NCI-H1436 (cell line): ENCODE measurements around the gene IFITM2.

Source experiments
- DNase-seq: peaks from one replicate; lab custom pipeline; 2025; lab: John Stamatoyannopoulos, UW

Gene IFITM2

DNA sequence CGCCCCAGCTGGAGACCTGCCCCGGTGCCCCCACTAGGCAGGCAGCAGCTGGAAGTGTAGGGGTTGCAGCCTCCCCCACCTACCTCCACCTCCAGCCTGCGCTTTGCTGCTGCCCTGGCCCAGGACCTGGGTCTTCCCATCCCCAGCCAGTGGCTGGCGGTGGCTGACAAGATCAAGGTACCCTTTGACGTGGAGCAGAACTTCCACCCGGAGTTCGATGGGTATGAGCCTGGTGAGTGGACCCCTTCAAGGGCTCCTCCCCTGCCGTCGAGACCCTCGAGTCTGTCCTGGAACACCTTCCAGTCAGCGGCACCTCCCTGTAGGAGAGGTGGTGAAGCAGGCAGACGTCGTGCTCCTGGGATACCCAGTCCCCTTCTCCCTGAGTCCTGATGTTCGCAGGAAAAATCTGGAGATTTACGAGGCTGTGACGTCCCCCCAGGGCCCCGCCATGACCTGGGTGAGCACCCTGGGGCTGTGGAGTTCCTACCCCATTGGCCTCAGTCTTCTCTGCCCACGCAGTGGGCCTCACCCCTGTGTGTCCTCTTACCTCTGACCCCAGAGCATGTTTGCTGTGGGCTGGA, 14.3 kb upstream of the IFITM2 start:
- no peak for DNase-seq

DNA sequence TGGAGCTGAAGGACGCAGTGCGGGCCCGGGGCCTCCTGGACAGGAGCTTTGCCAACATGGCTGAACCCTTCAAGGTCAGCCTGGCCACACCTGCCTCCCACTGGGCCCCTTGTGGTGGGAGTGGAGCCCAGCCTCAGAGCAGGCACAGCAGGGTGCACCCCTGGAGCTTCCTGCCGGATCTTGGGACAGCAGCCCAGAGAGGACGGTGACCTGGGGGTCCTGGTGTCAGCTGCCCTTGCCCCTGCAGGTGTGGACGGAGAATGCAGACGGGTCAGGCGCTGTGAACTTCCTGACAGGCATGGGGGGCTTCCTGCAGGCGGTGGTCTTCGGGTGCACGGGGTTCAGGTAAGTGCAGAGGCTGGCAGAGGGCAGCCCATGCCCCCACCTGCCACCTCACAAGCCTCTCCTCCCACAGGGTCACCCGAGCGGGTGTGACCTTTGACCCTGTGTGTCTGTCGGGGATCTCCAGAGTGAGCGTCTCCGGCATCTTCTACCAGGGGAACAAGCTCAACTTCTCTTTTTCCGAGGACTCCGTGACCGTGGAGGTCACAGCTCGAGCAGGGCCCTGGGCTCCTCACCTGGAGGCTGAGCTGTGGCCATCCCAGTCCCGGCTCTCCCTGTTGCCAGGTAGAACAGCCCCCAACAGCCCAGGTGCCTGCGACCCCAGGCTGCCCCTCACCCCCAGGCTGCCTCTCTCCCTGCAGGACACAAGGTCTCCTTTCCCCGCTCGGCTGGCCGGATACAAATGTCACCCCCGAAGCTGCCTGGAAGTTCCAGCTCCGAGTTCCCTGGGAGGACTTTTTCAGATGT, 13.6 kb upstream of the IFITM2 start:
- no peak for DNase-seq

DNA sequence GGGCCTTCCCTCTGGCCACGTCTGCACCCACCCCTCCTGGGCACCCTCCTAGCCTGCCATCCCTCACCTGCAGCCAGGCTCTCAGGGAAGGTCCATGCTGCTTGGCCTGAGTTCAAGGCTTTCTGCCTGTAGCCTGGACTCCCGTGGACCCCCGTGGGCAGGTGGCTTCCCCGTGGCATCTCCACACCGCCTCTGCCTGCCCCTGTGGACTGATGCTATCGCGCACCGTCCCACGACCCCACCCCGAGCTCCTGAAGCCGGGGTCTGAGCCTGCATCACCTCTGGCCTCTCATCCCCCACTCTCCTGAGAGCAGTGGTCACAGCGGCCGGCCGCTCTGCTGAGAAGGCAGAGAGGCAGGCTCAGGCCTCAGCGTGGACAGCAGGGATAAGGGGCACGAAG, 12.8 kb upstream of the IFITM2 start:
- no peak for DNase-seq

DNA sequence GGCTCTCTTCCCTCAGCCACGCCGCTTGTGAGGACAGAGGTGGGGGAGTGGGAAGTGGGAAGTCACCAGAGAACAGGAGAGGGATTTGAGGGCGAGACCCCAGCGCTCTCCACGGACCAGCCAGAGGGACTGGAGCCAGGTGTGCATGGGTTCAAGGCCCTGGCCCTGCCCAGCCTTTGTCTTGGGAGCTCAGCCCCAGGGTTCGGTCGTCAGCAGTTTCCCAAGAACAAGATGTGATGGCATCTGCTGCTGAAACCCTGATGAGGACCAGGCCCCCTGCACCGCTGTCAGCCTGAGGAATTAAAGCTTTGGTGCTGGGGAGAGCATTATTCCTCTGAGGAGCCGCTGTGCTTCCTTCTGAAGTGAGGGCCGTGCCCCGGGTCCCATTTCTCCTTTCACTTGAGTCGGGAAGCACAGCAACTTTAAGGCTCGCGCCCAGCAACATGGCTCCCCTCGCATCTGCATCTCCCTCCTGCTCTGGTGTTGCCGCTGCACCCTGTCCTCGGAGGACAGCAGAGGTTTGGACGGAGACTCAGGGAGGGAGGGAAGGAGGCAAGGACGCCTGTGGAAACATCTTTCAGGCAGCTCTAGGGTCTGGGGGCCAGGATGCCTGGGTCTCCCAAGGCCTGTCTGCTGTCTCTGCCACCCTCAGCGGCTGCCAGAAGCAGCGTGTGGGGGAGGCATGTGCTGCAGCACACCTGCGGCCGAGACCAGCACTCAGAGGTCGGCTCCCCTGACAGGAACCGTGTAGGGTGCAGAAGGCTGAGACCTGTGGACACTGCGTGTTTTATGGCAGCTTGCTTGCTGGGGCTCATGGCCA, 12.1 kb upstream of the IFITM2 start:
- DNase-seq = no peak

DNA sequence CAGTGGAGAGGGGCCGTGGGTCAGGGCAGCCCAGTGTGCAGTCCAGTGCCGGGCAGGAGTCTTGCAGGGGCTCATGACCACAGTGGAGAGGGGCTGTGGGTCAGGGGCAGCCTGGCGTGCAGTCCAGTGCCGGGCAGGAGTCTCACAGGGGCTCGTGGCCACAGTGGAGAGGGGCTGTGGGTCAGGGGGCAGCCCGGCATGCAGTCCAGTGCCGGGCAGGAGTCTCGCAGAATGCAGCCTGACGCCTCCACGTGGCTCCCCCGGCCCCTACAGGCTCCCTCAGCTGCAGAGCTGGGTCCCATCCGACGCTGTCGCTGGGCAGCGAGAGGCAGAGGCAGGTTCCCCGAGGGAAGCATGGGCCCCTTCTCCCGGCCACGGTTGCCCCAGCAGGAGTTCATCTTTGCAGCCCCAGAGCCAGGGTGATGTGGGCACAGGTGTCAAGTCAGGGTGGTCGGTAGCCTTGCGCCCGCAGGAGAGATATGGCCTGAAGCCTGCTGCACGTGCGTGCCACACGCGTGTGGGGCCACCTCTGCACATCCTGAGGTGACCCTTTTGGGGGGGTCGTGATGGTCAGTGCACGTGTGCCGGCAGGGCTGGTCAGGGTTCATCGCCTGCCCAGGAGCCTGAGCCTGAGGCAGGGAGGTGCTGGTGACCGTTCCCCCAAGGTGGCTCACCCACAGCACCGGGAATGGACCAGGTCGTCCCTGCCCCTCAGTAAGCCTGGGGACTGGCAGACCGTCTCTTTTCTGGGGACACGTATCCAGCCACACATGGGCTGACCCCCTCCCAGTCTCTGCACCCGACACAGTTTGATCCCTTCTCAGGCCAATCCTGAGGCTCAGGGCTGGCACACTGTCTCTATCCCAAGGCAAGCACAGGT, 11.2 kb upstream of the IFITM2 start:
- no peak for DNase-seq

DNA sequence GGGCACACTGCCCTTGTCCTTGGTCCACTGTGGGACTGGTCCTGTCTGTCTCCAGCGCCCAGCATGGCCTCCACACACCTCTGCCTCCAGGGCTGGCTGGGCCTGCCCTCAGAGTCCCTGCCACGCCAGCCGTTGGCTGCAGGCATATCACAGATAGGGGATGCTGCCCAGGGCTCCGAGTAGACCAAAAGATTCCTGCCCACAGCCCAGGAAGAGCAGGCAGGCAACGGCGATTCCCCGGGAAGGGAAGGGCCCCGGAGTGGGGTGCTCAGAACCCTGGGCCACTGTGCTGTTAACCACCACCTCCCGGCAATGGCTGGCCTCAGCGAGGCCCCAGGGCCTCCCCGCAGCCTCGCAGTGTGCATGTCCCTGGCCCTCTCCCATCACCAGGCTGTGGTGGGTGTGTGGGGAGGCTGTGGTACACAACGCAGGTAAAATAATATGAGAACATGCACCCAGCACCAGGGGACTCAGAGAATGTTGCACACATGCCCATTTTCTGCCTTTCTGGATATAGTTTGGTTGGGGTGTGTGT, 10.5 kb upstream of the IFITM2 start:
- DNase-seq = no peak

DNA sequence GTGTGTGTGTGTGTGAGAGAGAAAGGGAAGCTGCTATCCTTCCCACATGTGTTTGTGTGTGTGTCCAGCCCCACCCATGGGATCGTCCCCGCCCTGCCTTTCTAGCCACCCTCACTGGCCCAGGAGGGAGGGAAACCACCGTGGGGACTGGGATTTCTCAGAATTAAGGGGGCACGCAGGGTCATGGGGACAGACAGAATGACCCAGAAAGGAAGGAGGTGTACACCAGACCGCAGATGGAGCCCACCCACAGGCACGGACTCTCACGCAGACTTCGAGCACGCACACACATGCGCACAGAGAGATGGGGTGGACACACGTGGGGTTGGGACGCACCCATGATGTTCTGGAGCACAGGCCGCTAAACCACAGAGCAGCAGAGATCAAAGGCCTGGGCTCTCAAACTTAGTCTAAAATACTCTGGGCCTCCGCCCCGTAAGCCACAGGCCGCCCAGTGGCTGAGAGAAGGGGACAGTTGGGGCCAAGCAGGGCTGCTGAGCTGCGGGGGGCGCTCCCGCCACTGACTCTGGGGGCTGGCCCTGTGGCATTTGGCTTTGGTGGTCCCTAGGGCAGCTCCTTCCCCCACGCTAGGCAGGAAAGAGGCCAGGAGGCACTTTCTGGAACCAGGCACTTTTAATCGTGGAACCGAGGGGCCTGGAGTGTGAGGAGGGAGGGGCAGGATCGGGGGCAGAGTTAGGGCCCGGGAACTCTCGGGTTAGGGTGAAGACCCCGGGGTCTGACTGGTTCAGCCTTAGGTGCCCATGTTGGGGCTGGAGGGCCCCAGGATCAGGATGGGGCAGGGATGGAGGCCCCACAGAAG, 9.8 kb upstream of the IFITM2 start:
- DNase-seq = no peak

DNA sequence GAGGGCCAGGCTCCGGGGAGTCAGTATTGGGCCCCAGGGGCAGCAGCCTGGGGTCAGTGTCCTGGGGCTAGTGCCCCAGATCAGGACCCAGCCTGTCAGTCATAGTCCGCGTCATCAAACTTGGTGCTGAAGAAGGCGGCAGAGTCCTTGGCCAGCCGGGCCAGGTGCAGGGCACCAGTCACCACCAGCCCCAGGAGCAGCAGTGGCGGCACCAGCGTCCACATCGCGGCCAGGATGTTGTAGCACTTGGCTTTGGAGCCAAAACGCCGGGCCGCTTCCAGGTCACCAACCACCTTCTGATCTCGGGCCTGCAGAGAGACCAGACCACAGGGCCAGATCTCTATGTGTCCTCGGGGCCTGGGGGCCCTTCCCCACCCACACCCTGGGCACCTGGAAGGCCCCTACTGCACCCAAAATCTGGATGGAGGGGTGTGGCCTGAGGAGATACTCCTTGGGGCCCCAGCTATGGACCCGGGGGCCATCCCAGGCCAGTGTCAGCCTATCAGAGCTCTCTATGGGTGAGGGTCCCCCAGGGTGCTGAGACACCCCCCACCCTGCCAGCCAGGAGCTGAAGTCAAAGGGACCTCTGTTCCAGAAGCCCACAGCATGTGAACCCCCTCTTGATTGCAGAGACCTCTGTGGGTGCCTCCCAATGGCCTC, 9.1 kb upstream of the IFITM2 start:
- DNase-seq = no peak

DNA sequence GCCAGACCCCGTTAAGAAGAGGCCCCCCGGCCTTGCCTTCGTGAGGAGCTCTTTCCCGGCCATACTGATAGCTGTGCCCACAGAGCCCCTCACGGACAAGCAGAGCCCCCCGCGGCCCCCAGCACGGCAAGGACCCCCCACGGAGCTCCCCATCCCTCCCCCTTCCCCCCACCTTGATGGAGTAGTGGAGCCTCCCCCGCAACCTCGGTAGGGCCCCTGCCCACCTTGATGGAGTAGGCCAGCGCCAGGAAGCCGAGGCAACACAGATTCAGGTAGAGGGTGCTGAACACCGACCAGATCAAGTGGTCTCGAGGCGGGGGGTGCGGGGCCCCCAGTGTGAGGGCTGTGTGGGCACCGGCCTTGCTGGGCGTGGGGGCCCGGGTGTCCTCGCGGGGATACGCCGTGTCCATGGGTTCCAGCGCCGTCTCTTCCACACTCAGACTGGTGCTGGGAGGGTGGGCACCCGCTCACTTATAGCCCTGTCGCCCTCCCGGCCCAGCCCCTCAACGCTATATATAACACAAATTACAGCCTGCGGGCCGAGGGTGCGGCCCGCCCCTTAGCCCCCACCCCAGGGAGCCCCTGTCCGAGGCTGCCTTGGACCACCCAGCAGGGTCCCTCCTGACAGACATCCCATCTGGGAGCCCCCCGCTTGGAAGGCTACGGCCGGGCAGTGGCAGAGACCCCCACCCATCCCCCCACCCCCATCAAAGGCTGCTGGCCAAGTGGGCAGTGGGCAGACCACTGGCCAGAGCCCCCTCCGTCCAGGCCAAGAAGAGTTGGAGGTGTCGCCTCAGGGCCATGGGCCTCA, 8.3 kb upstream of the IFITM2 start, which contains the start of gene IFITM5:
IFITM5 (minus strand) TSS at position 446 of the 811 bp plus-strand sequence; CDS start at position 410, 36 bp downstream.
- DNase-seq = no peak

DNA sequence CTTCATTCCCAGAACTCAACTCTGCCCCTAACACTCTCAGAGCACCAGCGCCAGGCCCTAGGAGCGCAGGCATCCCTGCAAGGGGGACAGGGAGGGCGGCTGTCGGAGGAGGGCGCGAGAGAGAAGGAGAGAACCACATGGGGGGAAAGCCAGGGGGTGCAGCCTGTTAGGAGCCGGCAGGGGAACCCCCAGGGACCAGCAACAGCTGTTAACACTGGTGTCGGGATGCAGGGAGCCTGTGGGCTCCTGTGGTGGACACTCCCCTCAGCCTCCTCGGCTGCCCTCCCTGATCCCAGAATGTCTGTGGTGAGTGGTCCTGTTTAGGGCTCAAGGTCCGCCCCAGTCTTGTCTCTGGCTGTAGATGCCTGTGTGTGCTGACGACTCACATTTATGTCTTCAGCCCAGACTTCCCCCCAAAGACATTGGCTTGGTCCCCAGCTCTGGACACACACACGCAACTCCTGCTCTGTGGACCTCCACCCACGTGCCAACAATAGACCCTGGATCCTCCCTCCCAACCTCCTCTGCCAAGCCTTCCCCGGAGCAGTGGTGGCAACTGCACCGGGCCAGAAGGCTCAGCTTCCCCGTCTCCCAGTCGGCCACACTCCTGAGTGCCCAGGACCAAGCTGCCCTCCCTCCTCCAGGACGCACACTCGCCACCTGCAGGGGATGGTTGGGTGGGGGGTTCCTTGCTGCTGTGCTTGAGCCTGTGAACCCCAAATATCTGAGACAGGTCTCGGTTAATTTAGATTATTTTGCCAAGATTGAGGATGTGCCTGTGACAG, 7.5 kb upstream of the IFITM2 start:
- peak; percentile 33 for DNase-seq

DNA sequence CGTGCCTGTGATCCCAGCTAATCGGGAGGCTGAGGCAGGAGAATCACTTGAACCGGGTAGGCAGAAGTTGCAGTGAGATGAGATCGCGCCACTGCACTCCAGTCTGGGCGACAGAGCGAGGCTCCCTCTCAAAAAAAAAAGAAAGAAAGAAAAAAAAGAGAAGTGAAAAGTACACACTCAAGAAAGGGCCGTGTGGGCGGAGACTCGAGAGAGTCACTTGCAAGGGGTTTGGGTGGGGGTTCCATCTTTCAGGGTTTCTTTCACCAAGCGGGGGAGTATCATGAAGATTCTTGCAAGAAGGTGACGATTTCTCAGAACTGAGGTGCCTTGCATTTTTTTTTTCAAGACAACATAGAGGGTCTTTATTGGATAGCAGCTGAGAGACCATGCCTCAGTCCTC, 4.3 kb upstream of the IFITM2 start:
- no peak for DNase-seq

DNA sequence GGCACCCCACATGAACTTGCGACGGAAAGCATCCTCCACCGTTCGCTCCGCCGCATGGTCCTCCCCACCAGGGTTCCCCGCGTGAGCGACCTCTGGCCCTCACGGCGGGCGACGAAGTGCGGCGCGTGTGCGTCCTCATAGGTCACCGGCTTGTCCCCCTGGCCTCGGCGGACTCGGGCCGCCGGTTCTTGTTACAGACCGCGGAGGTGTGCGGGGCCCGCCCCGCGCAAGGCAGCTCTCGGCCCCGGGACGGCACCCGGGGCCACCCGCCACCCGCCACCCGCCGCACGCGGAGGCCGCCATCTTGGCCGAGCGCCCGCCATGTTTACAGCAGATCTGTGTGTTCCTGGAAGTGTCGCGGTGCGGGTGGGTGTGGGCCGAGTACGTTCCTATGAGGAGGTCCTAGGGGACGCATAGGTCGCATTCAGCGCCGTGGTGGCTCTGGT, 3.5 kb upstream of the IFITM2 start:
- DNase-seq = no peak

DNA sequence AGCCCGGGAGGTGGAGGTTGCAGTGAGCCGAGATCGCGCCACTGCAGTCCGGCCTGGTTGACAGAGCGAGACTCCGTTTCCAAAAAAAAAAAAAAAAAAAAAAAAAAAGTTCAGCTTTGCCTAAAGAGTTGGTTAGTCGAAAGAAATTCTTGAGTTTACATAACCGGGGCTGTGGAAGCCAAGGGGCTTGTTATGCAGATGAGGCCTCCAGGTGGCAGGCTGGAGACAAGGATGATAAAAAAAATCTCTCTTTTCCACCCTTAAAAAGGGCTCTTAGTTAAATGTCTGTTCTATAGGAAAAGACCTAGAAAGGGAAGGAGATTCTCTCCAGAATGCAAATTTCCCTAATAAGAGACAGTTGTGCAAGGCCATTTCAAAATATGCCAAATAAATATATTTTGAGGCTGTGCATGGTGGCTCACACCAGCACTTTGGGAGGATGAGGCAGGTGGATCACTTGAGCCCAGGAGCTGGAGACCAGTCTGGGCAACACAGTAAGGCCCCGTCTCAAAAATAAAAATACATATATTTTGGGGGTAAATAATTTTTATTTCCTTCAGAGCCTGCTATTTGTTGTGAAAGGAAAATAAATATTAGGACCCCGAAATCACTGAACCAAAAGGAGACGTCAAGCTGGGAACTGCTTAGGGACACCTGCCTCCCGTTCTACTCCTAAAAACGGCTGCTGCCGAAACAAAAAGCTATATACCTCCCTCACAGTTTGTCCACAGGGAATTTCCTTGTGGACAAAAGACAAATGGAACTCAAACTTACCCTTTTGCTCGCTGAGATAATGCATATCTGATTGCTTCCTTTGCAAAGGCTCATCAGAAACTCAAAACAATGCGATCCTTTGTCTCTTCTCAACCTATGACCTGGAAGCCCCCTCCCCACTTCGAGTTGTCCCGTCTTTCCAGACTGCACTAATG, 2.4 kb upstream of the IFITM2 start:
- DNase-seq = peak; percentile 26

DNA sequence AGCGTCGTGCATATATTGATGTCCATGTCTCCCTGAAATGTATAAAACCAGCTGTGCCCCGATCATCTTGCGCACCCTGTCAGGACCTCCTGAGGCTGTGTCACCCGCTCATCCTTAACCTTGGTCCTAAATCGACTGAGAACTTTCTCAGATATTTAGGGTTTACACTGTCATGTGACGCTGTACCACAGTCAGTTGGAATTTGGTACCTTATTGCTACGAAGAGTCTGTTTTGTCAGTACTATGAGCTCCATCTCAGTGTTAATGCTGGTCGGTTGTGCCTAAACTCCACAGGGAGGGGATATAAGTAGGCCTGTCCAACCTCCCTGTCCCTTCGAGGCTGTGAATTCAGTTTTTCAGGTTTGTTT, 1.8 kb upstream of the IFITM2 start:
- no peak for DNase-seq

DNA sequence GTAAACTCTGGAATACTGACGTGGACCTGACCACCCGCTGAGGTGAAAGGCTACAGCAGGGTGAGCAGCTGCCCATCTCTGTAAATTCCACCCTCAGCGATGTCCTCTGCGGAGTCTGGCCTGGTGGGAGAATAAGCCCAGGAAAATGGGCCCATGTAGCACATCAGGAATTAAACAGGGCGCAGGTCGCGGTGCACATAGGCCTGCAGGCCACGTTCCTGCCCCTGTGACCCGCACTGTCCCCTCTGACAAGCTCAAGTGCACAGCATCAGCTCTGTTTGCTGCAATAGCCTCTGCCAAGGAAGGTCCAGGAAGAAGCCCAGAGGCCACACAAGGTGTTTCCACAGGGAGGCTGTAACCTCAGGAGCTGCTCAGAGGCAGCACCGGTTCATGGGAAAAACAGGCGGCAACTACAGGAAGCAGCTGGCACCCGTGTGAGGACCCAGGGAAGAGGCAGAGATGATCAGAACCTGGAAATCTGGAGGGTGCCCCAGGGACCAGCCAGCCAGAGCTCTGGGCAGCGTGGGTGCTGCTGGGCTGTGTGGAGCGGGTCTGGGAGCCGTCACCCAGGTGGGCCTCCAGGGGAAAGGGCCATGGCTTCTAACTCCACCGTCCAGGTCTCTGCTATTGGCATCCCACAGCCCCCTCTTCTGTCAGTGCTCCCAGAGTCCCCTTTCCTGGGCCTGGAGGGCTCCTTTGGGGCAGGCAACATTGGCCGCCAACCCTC, 808 bp upstream of the IFITM2 start:
- no peak for DNase-seq
